Esophagus muscularis mucosa (tissue), 4 donors: ENCODE measurements around the gene SLFN5. TPM values are rescaled to one million over a fixed set of nuclear protein-coding genes. Genes with fewer than 3 reads are reported as not detected.

Experiments
- DNase-seq: peaks from one replicate; pipeline ENCODE4 v3.0.0-alpha.2; 2017; ENCODE audit errors: extremely low spot score
- H3K27ac ChIP-seq, 4 donors: fragments of 200-600 bp; sonication (generic); replicated peaks in 1 of 4; 1 replicate in 3 of 4; 2 replicates in 1 of 4; pipeline ENCODE4 v1.5.1; 2016 to 2019; ENCODE audit warnings: mild to moderate bottlenecking in 1 of 4
- H3K27me3 ChIP-seq, 4 donors: fragments of 200-600 bp; sonication (generic); one replicate each; pipeline versions ENCODE4 v1.5.1 to v1.6.0; 2016 to 2019
- H3K36me3 ChIP-seq, 4 donors: fragments of 200-600 bp; sonication (generic); one replicate each; pipeline ENCODE4 v1.5.1; 2016 to 2019
- H3K4me1 ChIP-seq, 4 donors: fragments of 200-600 bp; sonication (generic); one replicate each; pipeline ENCODE4 v1.5.1; 2016 to 2019
- H3K4me3 ChIP-seq, 4 donors: fragments of 200-600 bp; sonication (generic); 1 replicate in 2 of 4; 2 replicates in 2 of 4; pipeline ENCODE4 v1.5.1; 2016 to 2019; ENCODE audit warnings: mild to moderate bottlenecking in 4 of 4, moderate library complexity in 1 of 4
- H3K9me3 ChIP-seq, 4 donors: fragments of 200-600 bp; sonication (generic); 1 replicate in 3 of 4; 2 replicates in 1 of 4; pipeline ENCODE4 v1.5.1; 2016 to 2019
- EP300 ChIP-seq: sonication (generic); formaldehyde crosslinking; IDR thresholded peaks from one replicate; pipeline ENCODE4 v1.6.1; 2017; ENCODE audit warnings: antibody characterized with exemption
- POLR2A ChIP-seq: fragments of 450-650 bp; IDR thresholded peaks from one replicate; pipeline ENCODE4 v1.6.1; 2017; ENCODE audit warnings: antibody characterized with exemption, moderate library complexity, mild to moderate bottlenecking, low read depth
- POLR2AphosphoS5 ChIP-seq, 2 donors: sonication (generic); formaldehyde crosslinking; IDR thresholded peaks; one replicate each; pipeline ENCODE4 v1.6.1; 2017; ENCODE audit warnings: antibody characterized with exemption in 2 of 2
- WGBS: methylation state at CpG from one replicate; pipeline ENCODE4 v1.1.5; 2018; 5-methylcytosine and 5-hydroxymethylcytosine counted together
- intact Hi-C: fragments of 100-400 bp; cut with DNase I; formaldehyde crosslinking; loops from one replicate; pipeline ENCODE4 v1.15.1; 2023
- total RNA-seq, 4 donors: library from RNA; depleted of rRNA; stranded (reverse); fragments of >200 nt; gene quantifications; one replicate each; pipeline versions ENCODE4 v1.1.0 to v1.2.1, GENCODE V29; 2016
- TF ChIP-seq, protein P1 (sequence below), 3 experiments: fragments of 200-600 bp in 2 of 3; fragments of 450-650 bp in 1 of 3; sonication (generic) in 2 of 3; IDR thresholded peaks; one replicate each; pipeline ENCODE4 v1.5.1; 2017 to 2019; ENCODE audit warnings: antibody characterized with exemption in 3 of 3, mild to moderate bottlenecking in 2 of 3, moderate library complexity in 1 of 3

Gene SLFN5
- total RNA-seq, 4 donors from 2014 or later, result 17.9 to 33.4 (median 26.9) TPM

GRCh38 chr17:35244341-35245195 is 1.7 kb downstream of the SLFN5 start:
- Histone ChIP-seq H3K4me3 (peak overlapping the region; percentile 73 to 87 (median 78)), H3K36me3 (peaks cover 0 to 6% (median 2%) of the 10 kb centered on the region in 4 donors), H3K4me1 (peaks cover 26 to 53% (median 49%) of the 10 kb centered on the region in 4 donors), H3K27ac (peak overlapping the region; percentile 96 to 98 (median 97)), H3K9me3 (no peaks in the 10 kb centered on the region), H3K27me3 (no peaks in the 10 kb centered on the region)
- WGBS, result 29% methylated on average over 13 of the region's 13 CpGs
- intact Hi-C loops, result loop anchor here (5.0 to 10.0 kb wide), 4 partner anchors 68 to 270 kb away; partner anchors contain the start of genes NLE1 and SLFN12
- DNase-seq, result peak; percentile 95
- TF ChIP-seq POLR2A, result no peak
- TF ChIP-seq, protein P1, sequence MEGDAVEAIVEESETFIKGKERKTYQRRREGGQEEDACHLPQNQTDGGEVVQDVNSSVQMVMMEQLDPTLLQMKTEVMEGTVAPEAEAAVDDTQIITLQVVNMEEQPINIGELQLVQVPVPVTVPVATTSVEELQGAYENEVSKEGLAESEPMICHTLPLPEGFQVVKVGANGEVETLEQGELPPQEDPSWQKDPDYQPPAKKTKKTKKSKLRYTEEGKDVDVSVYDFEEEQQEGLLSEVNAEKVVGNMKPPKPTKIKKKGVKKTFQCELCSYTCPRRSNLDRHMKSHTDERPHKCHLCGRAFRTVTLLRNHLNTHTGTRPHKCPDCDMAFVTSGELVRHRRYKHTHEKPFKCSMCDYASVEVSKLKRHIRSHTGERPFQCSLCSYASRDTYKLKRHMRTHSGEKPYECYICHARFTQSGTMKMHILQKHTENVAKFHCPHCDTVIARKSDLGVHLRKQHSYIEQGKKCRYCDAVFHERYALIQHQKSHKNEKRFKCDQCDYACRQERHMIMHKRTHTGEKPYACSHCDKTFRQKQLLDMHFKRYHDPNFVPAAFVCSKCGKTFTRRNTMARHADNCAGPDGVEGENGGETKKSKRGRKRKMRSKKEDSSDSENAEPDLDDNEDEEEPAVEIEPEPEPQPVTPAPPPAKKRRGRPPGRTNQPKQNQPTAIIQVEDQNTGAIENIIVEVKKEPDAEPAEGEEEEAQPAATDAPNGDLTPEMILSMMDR (IDR thresholded peaks at IDR 0.05), result no peak
- peak; percentile 60 to 69 for TF ChIP-seq POLR2AphosphoS5 (IDR thresholded peaks at IDR 0.05)

GRCh38 chr17:35245196-35245486 is 2.3 kb downstream of the SLFN5 start:
- DNase-seq, result no peak
- TF ChIP-seq EP300 (no peak), POLR2A (no peak), POLR2AphosphoS5 (IDR thresholded peaks at IDR 0.05) (peak in 1 of 2 donors; percentile 2)
- TF ChIP-seq, protein P1 (IDR thresholded peaks at IDR 0.05), result no peak
- Histone ChIP-seq H3K27me3 (no peaks in the 10 kb centered on the region), H3K27ac (peak overlapping the region; percentile 96 to 98 (median 97)), H3K4me3 (peak overlapping the region; percentile 73 to 87 (median 78)), H3K36me3 (peaks cover 0 to 6% (median 2%) of the 10 kb centered on the region in 4 donors), H3K9me3 (no peaks in the 10 kb centered on the region), H3K4me1 (peaks cover 26 to 53% (median 49%) of the 10 kb centered on the region in 4 donors)
- intact Hi-C loops, result loop anchor here (10.0 kb wide), 2 partner anchors 190 to 270 kb away; partner anchors contain the start of gene SLFN12
- WGBS, result 35% methylated on average over 1 of the region's 1 CpG

DNA sequence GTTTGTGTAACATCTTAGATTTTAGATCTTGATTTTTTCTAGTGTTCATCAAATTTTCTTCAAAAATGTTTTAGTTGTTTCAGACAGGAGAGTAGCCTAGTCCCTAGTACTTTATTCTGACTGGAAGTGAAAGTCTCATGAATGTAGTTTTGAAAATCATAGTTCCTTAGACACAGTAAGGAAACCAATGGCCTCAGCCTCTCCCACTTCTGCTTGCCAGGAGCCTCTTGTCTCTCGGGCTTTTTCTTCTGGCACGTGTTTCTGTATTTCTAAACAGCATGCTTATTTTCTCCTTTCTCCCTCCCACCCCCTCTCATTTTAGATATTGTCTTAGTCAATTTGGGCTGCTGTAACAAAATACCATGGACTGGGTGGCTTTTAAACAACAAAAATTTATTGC is 9.8 kb downstream of the SLFN5 start:
- 32% methylated on average over 2 of the region's 2 CpGs for WGBS
- Histone ChIP-seq H3K27ac (peak overlapping the region in 1 of 4 donors; percentile 15), H3K27me3 (no peaks in the 10 kb centered on the region), H3K4me1 (peaks cover 34 to 58% (median 48%) of the 10 kb centered on the region in 4 donors), H3K4me3 (no peak overlapping the region), H3K36me3 (peaks cover 0 to 4% (median 2%) of the 10 kb centered on the region in 4 donors), H3K9me3 (no peaks in the 10 kb centered on the region)
- DNase-seq, result no peak
- TF ChIP-seq EP300 (no peak), POLR2AphosphoS5 (IDR thresholded peaks at IDR 0.05) (no peak), POLR2A (no peak)
- TF ChIP-seq, protein P1 (IDR thresholded peaks at IDR 0.05), result no peak
- intact Hi-C loops, result no loop called here

DNA sequence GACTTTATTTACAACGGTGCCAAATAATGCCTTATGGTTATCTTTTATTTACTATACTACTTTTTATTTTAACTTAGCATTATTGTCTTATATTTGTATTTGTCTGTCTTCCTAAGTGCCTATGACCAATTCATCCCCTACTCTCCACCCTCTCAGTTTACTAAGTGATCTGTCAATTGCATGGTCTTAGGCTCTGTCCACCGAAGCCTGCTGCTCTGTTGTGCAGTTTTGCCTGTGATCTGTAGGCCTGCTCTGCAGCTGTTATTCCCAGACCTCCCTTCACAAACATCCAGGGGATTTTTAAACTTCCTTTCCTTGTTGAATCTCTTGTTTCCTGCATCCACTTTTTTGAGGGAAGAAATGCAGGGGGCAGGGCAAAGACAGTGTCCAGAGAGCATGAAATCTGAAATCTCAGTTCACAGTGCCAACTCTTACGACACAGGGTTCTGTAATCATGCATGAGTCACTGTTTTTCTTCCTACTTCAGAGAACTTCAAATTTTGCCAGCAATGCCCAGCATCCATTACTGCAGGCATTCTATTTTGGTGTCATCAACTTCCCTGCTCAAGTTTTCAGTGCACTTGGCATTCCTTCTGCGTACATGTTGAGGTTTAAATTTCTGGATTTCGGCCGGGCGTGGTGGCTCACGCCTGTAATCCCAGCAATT is 11.4 kb downstream of the SLFN5 start:
- no peaks in the 10 kb centered on the region for H3K27me3 ChIP-seq
- H3K4me1 ChIP-seq, result peaks cover 43 to 70% (median 58%) of the 10 kb centered on the region in 4 donors
- no peaks in the 10 kb centered on the region for H3K9me3 ChIP-seq
- no peak overlapping the region for H3K4me3 ChIP-seq
- peak; percentile 83 to 86 for TF ChIP-seq POLR2AphosphoS5 (IDR thresholded peaks at IDR 0.05)
- TF ChIP-seq, protein P1 (IDR thresholded peaks at IDR 0.05), result no peak
- DNase-seq, result peak; percentile 95
- WGBS, result 31% methylated on average over 8 of the region's 8 CpGs
- H3K36me3 ChIP-seq, result peaks cover 1 to 8% (median 6%) of the 10 kb centered on the region in 4 donors
- peak overlapping the region; percentile 74 to 85 (median 80) for H3K27ac ChIP-seq
- intact Hi-C loops, result no loop called here
